RWPE2 (cell line): ENCODE results near the gene WNT3A.

ENCODE experiments used
- ATAC-seq: fragments of 200-7000 bp; cut with Tn5 transposase; 3 replicates; pipeline ENCODE4 v1.9.1; 2021; ENCODE audit warnings: low read depth
- DNase-seq: peaks from one replicate; pipeline ENCODE4 v3.0.0-alpha.2; 2020; ENCODE audit warnings: low spot score
- H3K27ac ChIP-seq: fragments of 450-650 bp; 2 replicates; pipeline ENCODE4 v1.5.1; 2017; ENCODE audit warnings: mild to moderate bottlenecking; ENCODE audit not compliant: poor library complexity, severe bottlenecking
- H3K27me3 ChIP-seq: fragments of 250-450 bp; sonication (Bioruptor Pico); 2 replicates; pipeline ENCODE4 v1.5.1; 2021; ENCODE audit warnings: mild to moderate bottlenecking, moderate library complexity; ENCODE audit not compliant: insufficient read depth, poor library complexity, severe bottlenecking
- H3K36me3 ChIP-seq: fragments of 250-450 bp; sonication (Bioruptor Pico); 2 replicates; pipeline ENCODE4 v1.5.1; 2020; ENCODE audit warnings: low read depth, mild to moderate bottlenecking, moderate library complexity
- H3K4me1 ChIP-seq: fragments of 250-450 bp; sonication (Bioruptor Pico); 2 replicates; pipeline ENCODE4 v1.5.1; 2021; ENCODE audit warnings: mild to moderate bottlenecking, moderate library complexity; ENCODE audit not compliant: insufficient read depth, poor library complexity, severe bottlenecking
- H3K4me3 ChIP-seq: fragments of 250-450 bp; sonication (Bioruptor Pico); 2 replicates; pipeline ENCODE4 v1.5.1; 2021; ENCODE audit warnings: mild to moderate bottlenecking, moderate library complexity; ENCODE audit not compliant: severe bottlenecking
- H3K9me3 ChIP-seq: fragments of 250-450 bp; sonication (Bioruptor Pico); 2 replicates; pipeline ENCODE4 v1.5.1; 2021; ENCODE audit warnings: mild to moderate bottlenecking, moderate library complexity; ENCODE audit not compliant: severe bottlenecking
- CTCF ChIP-seq: fragments of 450-650 bp; IDR thresholded peaks from one replicate; pipeline ENCODE4 v1.5.1; 2017; ENCODE audit warnings: mild to moderate bottlenecking, moderate library complexity; ENCODE audit not compliant: poor library complexity, severe bottlenecking

Gene WNT3A

GRCh38 chr1:228058172-228058948 is 51.6 kb downstream of the WNT3A start:
- Histone ChIP-seq H3K36me3 (no peaks in the 10 kb centered on the region), H3K4me1 (no peaks in the 10 kb centered on the region), H3K4me3 (no peak overlapping the region), H3K9me3 (no peaks in the 10 kb centered on the region), H3K27ac (no peak overlapping the region), H3K27me3 (no peaks in the 10 kb centered on the region)
- DNase-seq (no peak), ATAC-seq (no peak)
- no peak for TF ChIP-seq CTCF

- ATAC-seq: no peak
These were observed 52.3 kb downstream of the WNT3A start for GRCh38 chr1:228058949-228059633.

GRCh38 chr1:228059634-228060457 is 53.0 kb downstream of the WNT3A start:
- Histone ChIP-seq H3K27ac (peak overlapping the region; percentile 52), H3K9me3 (no peaks in the 10 kb centered on the region), H3K4me1 (no peaks in the 10 kb centered on the region), H3K4me3 (peak overlapping the region; percentile 48), H3K36me3 (no peaks in the 10 kb centered on the region), H3K27me3 (no peaks in the 10 kb centered on the region)
- TF ChIP-seq CTCF: no peak
- ATAC-seq (peak; percentile 84), DNase-seq (peak; percentile 91)

More at GRCh38 chr1:228058949-228059633, 52.3 kb downstream of the WNT3A start:
- H3K9me3 ChIP-seq: no peaks in the 10 kb centered on the region
- H3K27me3 ChIP-seq: no peaks in the 10 kb centered on the region
- H3K4me3 ChIP-seq: peak overlapping the region; percentile 48
- H3K4me1 ChIP-seq: no peaks in the 10 kb centered on the region
- no peaks in the 10 kb centered on the region for H3K36me3 ChIP-seq
- no peak for TF ChIP-seq CTCF
- DNase-seq: peak; percentile 31
- no peak overlapping the region for H3K27ac ChIP-seq

DNA sequence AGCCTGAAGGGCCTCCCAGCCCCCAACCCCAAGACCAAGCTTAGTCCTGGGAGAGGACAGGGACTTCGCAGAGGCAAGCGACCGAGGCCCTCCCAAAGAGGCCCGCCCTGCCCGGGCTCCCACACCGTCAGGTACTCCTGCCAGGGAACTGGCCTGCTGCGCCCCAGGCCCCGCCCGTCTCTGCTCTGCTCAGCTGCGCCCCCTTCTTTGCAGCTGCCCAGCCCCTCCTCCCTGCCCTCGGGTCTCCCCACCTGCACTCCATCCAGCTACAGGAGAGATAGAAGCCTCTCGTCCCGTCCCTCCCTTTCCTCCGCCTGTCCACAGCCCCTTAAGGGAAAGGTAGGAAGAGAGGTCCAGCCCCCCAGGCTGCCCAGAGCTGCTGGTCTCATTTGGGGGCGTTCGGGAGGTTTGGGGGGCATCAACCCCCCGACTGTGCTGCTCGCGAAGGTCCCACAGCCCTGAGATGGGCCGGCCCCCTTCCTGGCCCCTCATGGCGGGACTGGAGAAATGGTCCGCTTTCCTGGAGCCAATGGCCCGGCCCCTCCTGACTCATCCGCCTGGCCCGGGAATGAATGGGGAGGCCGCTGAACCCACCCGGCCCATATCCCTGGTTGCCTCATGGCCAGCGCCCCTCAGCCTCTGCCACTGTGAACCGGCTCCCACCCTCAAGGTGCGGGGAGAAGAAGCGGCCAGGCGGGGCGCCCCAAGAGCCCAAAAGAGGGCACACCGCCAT is 53.8 kb downstream of the WNT3A start:
- ATAC-seq (peak; percentile 34), DNase-seq (peak; percentile 36)
- peak overlapping the region; percentile 52 for H3K27ac ChIP-seq
- H3K9me3 ChIP-seq: no peaks in the 10 kb centered on the region
- H3K36me3 ChIP-seq: no peaks in the 10 kb centered on the region
- H3K4me3 ChIP-seq: peak overlapping the region; percentile 48
- TF ChIP-seq CTCF: no peak
- no peaks in the 10 kb centered on the region for H3K4me1 ChIP-seq
- no peaks in the 10 kb centered on the region for H3K27me3 ChIP-seq
